Measurements from ENCODE around the gene AFF3. TPM values are rescaled to one million over a fixed set of nuclear protein-coding genes. Genes with fewer than 3 reads are reported as not detected.

Gene AFF3
- total and polyA plus RNA-seq, 10 of the 15 experiments (the other 5 are each of a cell fraction or from before 2014, with no cell fraction given): 0.26 to 5.5 (median 3.0) TPM

DNA sequence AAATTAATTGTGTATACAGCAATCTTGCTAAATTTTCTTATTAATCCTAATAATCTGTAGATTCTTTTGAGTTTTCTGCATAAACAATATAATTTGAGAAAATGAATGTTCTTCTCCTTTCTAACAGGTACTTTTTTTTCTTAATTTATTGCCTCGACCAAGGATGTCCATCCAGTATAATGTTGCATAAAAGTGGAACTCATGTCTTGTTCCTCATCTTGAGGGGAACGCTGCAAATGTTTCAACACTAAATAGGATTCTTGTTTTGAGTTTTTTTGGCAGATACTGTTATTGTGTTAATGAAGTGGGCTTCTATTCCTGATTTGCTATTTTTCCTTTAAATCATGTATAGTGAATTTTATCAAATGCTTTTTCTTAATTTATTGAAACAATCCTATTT lies 408.2 kb downstream of the AFF3 start:
- WGBS (ENCODE audit: insufficient coverage, insufficient replicate concordance, low lambda C conversion rate, missing lambda C conversion rate): 45% methylated on average over 2 of the region's 2 CpGs
- Histone ChIP-seq H3K4me1 (ENCODE audit: control insufficient read depth, insufficient read depth, low read length) (no peaks in the 10 kb centered on the region), H2AFZ (ENCODE audit: control insufficient read depth, low read depth, low read length) (no peak overlapping the region), H3K79me2 (ENCODE audit: control insufficient read depth, insufficient read depth, low read length) (no peaks in the 10 kb centered on the region), H3K4me2 (ENCODE audit: control insufficient read depth, insufficient read depth) (no peak overlapping the region), H3K27ac (ENCODE audit: control insufficient read depth, insufficient read depth) (no peak overlapping the region), H3K4me3 (no peak overlapping the region), H3K36me3 (ENCODE audit: control insufficient read depth in 2 of 2, insufficient read depth in 2 of 2, low read length in 1 of 2) (no peaks in the 10 kb centered on the region), H3K27me3 (replicated peaks in 1 of 2; ENCODE audit: control insufficient read depth in 2 of 2, insufficient read depth in 2 of 2, low read length in 1 of 2) (no peaks in the 10 kb centered on the region), H3K9me3 (replicated peaks; ENCODE audit: control insufficient read depth, insufficient read depth, low read length) (no peaks in the 10 kb centered on the region), H3K9ac (ENCODE audit: control insufficient read depth, insufficient read depth, low read length) (no peak overlapping the region), H4K20me1 (ENCODE audit: control insufficient read depth, insufficient read depth) (no peaks in the 10 kb centered on the region)
- FAIRE-seq (no peak), DNase-seq (ENCODE audit: low read depth, low spot score) (no peak), ATAC-seq (no peak)
- in situ Hi-C loops (cut with MboI): no loop called here
- ChIA-PET CTCF (no interaction called here), POLR2A (no interaction called here), RAD21 (ENCODE audit: unreplicated experiment) (no interaction called here), SMC1A (ENCODE audit: uncharacterized antibody, unreplicated experiment) (no interaction called here)
- TF ChIP-seq IRF5 (IDR thresholded peaks at IDR 0.05; ENCODE audit: borderline replicate concordance) (no peak), TARDBP (IDR thresholded peaks at IDR 0.05; ENCODE audit: borderline replicate concordance) (no peak), NFYA (IDR thresholded peaks at IDR 0.05; ENCODE audit: borderline replicate concordance, low read depth, low read length) (no peak), POLR2AphosphoS5 (IDR thresholded peaks at IDR 0.05; ENCODE audit: low read length) (no peak), CBX5 (IDR thresholded peaks at IDR 0.05; ENCODE audit: low read depth) (no peak), MYB (IDR thresholded peaks at IDR 0.05; ENCODE audit: borderline replicate concordance, low read depth, low read length) (no peak), KAT2A (conservative IDR thresholded peaks at IDR 0.05; ENCODE audit: control insufficient read depth, low read depth, low read length) (no peak), MYC (IDR thresholded peaks at IDR 0.05; ENCODE audit: insufficient read depth, insufficient read length, insufficient replicate concordance, low read length, severe bottlenecking) (no peak), MEF2A (IDR thresholded peaks at IDR 0.05; ENCODE audit: insufficient read depth, low read depth, low read length) (no peak), SREBF1 (IDR thresholded peaks at IDR 0.05; ENCODE audit: low read length) (no peak), ZNF384 (IDR thresholded peaks at IDR 0.05; ENCODE audit: borderline replicate concordance, low read depth, low read length) (no peak), ETV6 (conservative IDR thresholded peaks at IDR 0.05 in 1 of 2, IDR thresholded peaks at IDR 0.05 in 1 of 2; ENCODE audit: borderline replicate concordance in 1 of 2, low read depth in 1 of 2) (no peak)
- TF ChIP-seq, protein P1, sequence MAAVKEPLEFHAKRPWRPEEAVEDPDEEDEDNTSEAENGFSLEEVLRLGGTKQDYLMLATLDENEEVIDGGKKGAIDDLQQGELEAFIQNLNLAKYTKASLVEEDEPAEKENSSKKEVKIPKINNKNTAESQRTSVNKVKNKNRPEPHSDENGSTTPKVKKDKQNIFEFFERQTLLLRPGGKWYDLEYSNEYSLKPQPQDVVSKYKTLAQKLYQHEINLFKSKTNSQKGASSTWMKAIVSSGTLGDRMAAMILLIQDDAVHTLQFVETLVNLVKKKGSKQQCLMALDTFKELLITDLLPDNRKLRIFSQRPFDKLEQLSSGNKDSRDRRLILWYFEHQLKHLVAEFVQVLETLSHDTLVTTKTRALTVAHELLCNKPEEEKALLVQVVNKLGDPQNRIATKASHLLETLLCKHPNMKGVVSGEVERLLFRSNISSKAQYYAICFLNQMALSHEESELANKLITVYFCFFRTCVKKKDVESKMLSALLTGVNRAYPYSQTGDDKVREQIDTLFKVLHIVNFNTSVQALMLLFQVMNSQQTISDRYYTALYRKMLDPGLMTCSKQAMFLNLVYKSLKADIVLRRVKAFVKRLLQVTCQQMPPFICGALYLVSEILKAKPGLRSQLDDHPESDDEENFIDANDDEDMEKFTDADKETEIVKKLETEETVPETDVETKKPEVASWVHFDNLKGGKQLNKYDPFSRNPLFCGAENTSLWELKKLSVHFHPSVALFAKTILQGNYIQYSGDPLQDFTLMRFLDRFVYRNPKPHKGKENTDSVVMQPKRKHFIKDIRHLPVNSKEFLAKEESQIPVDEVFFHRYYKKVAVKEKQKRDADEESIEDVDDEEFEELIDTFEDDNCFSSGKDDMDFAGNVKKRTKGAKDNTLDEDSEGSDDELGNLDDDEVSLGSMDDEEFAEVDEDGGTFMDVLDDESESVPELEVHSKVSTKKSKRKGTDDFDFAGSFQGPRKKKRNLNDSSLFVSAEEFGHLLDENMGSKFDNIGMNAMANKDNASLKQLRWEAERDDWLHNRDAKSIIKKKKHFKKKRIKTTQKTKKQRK (IDR thresholded peaks at IDR 0.05; ENCODE audit: low read depth, low read length): no peak
- TF ChIP-seq, protein P2, sequence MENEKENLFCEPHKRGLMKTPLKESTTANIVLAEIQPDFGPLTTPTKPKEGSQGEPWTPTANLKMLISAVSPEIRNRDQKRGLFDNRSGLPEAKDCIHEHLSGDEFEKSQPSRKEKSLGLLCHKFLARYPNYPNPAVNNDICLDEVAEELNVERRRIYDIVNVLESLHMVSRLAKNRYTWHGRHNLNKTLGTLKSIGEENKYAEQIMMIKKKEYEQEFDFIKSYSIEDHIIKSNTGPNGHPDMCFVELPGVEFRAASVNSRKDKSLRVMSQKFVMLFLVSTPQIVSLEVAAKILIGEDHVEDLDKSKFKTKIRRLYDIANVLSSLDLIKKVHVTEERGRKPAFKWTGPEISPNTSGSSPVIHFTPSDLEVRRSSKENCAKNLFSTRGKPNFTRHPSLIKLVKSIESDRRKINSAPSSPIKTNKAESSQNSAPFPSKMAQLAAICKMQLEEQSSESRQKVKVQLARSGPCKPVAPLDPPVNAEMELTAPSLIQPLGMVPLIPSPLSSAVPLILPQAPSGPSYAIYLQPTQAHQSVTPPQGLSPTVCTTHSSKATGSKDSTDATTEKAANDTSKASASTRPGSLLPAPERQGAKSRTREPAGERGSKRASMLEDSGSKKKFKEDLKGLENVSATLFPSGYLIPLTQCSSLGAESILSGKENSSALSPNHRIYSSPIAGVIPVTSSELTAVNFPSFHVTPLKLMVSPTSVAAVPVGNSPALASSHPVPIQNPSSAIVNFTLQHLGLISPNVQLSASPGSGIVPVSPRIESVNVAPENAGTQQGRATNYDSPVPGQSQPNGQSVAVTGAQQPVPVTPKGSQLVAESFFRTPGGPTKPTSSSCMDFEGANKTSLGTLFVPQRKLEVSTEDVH (IDR thresholded peaks at IDR 0.05; ENCODE audit: low read depth, partially characterized antibody): no peak
- intact Hi-C loops (cut with micrococcal nuclease; ENCODE audit: unreplicated experiment): loop anchor here (10.0 kb wide), 1 partner anchor 511 kb away; no protein-coding TSS in a partner anchor
- BruUV-seq (replicated peaks): no TSS peak

Measured in GM12878 (cell line).